Lung (tissue), 12 donors: Measurements from ENCODE around the gene ANKRD31. TPM values are rescaled to one million over a fixed set of nuclear protein-coding genes. Genes with fewer than 3 reads are reported as not detected.

Source experiments
- ATAC-seq: fragments of 200-7000 bp; cut with Tn5 transposase; one replicate; pipeline ENCODE4 v1.9.1; 2020; ENCODE audit warnings: moderate number of reproducible peaks; ENCODE audit not compliant: insufficient read depth, low FRiP score
- DNase-seq, 3 donors: peaks; one replicate each; pipeline ENCODE4 v3.0.0-alpha.2; 2013 to 2017
- H3K27ac ChIP-seq, 2 donors: one replicate each; pipeline ENCODE4 v1.5.1; 2013; ENCODE audit warnings: mild to moderate bottlenecking in 2 of 2, moderate library complexity in 2 of 2, control low read depth in 1 of 2, inconsistent platforms in 1 of 2, low read depth in 1 of 2, low read length in 1 of 2
- H3K27me3 ChIP-seq, 3 donors: one replicate each; pipeline ENCODE4 v1.5.1; 2013; ENCODE audit warnings: low read length in 2 of 3; ENCODE audit not compliant: control insufficient read depth in 3 of 3, insufficient read depth in 3 of 3
- H3K36me3 ChIP-seq, 4 donors: one replicate each; pipeline ENCODE4 v1.5.1; 2013; ENCODE audit warnings: low read length in 4 of 4, mild to moderate bottlenecking in 1 of 4, moderate library complexity in 1 of 4; ENCODE audit not compliant: control insufficient read depth in 4 of 4, insufficient read depth in 4 of 4
- H3K4me1 ChIP-seq, 5 donors: one replicate each; pipeline ENCODE4 v1.5.1; 2013; ENCODE audit warnings: low read length in 5 of 5, mild to moderate bottlenecking in 2 of 5, moderate library complexity in 1 of 5; ENCODE audit not compliant: control insufficient read depth in 5 of 5, insufficient read depth in 5 of 5
- H3K4me3 ChIP-seq: one replicate; pipeline ENCODE4 v1.5.1; 2013; ENCODE audit warnings: mild to moderate bottlenecking, control low read depth, moderate library complexity
- H3K9ac ChIP-seq, 2 donors: one replicate each; pipeline ENCODE4 v1.5.1; 2013; ENCODE audit warnings: low read length in 2 of 2, control low read depth in 1 of 2; ENCODE audit not compliant: insufficient read depth in 1 of 2
- H3K9me3 ChIP-seq, 4 donors: one replicate each; pipeline ENCODE4 v1.5.1; 2013; ENCODE audit warnings: low read length in 3 of 4, mild to moderate bottlenecking in 1 of 4, moderate library complexity in 1 of 4; ENCODE audit not compliant: control insufficient read depth in 4 of 4, insufficient read depth in 3 of 4
- WGBS, 2 donors: extraction: QIAGEN DNeasy Blood & Tissue Kit; methylation state at CpG; one replicate each; pipeline ENCODE4 v1.1.7; 2013; 5-methylcytosine and 5-hydroxymethylcytosine counted together
- polyA plus RNA-seq, 2 donors: library from polyadenylated mRNA; stranded (reverse); fragments of 200-250 nt; gene quantifications; one replicate each; pipeline ENCODE4 v1.2.1, GENCODE V29; 2013
- total RNA-seq, 2 donors: library from RNA; depleted of rRNA in 1 of 2; stranded (reverse); fragments of >200 nt in 1 of 2; gene quantifications; one replicate each; pipeline ENCODE4 v1.2.1, GENCODE V29; 2014 to 2021
- TF ChIP-seq, protein P1 (sequence below): IDR thresholded peaks from 2 replicates; pipeline ENCODE4 v1.5.1; 2012; ENCODE audit warnings: mild to moderate bottlenecking; ENCODE audit errors: control extremely low read depth, extremely low read depth
- donor health status: control.
- donor health status: control.
- donor health status: Bipolar disorder and iron deficiency.
- donor health status: healthy.
- donor health status: DM: yes; HTN: yes; CAD: no.

ANKRD31 gene
- total and polyA plus RNA-seq, 4 donors, result 0.06 to 0.51 (median 0.16) TPM

DNA sequence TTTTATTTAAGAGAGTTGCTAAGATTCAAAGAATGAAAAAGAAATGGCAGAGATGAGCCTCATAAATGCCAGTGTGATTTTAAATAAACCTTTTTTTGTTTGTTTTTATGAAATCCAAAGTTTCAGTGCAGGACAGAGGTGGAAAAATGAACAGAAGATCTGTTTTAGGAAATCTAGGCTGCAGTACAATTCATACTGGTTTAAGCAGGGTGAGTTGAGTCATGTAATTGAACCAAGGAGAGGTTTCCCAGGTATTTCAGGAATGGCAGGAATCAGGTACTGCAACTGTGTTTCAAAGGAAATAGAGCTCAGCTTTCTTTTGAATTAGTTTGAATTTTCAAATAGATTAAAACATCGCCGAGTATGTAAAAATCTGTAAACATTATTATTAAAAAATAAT, 3.0 kb upstream of the ANKRD31 start:
- H3K4me3 ChIP-seq, result no peak overlapping the region
- no peaks in the 10 kb centered on the region for H3K9me3 ChIP-seq
- no peak overlapping the region for H3K27ac ChIP-seq
- no peaks in the 10 kb centered on the region for H3K27me3 ChIP-seq
- WGBS, 2 donors, result 72 to 87% methylated on average over 2 of the region's 2 CpGs
- TF ChIP-seq, protein P1, sequence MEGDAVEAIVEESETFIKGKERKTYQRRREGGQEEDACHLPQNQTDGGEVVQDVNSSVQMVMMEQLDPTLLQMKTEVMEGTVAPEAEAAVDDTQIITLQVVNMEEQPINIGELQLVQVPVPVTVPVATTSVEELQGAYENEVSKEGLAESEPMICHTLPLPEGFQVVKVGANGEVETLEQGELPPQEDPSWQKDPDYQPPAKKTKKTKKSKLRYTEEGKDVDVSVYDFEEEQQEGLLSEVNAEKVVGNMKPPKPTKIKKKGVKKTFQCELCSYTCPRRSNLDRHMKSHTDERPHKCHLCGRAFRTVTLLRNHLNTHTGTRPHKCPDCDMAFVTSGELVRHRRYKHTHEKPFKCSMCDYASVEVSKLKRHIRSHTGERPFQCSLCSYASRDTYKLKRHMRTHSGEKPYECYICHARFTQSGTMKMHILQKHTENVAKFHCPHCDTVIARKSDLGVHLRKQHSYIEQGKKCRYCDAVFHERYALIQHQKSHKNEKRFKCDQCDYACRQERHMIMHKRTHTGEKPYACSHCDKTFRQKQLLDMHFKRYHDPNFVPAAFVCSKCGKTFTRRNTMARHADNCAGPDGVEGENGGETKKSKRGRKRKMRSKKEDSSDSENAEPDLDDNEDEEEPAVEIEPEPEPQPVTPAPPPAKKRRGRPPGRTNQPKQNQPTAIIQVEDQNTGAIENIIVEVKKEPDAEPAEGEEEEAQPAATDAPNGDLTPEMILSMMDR, result no peak
- ATAC-seq (no peak), DNase-seq (peak in 1 of 3 donors; percentile 46)
- peaks cover 0 to 12% (median 2%) of the 10 kb centered on the region in 5 donors for H3K4me1 ChIP-seq
- H3K36me3 ChIP-seq, result no peaks in the 10 kb centered on the region
- no peak overlapping the region for H3K9ac ChIP-seq

DNA sequence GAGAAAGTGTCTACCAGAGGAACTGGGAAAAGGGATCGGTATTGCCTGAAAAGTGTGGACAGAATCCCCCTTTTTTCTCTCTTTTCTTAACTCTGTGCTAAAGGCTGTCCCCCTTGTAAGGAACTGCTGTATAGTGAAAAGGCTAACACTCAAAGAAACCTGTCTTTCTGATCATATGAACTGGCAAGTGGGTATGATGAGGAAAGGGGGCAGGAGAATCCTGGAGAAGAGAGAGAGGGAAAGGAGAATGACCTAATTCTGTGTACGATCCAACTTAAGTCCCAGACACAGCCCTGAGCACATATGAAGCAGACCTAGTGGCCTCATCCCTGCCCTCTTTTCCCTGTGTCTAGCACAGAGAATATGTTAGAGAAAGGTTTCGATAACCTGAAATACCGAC, 967 bp downstream of the ANKRD31 start:
- Histone ChIP-seq H3K4me1 (peaks cover 0 to 12% (median 2%) of the 10 kb centered on the region in 5 donors), H3K9ac (peak overlapping the region in 1 of 2 donors; percentile 85), H3K27ac (no peak overlapping the region), H3K4me3 (no peak overlapping the region), H3K27me3 (no peaks in the 10 kb centered on the region), H3K9me3 (no peaks in the 10 kb centered on the region), H3K36me3 (no peaks in the 10 kb centered on the region)
- peak in 2 of 3 donors; percentile 1 to 3 for DNase-seq
- TF ChIP-seq, protein P1, result no peak
- no peak for ATAC-seq
- 96 to 97% methylated on average over 4 of the region's 4 CpGs for WGBS, 2 donors

DNA sequence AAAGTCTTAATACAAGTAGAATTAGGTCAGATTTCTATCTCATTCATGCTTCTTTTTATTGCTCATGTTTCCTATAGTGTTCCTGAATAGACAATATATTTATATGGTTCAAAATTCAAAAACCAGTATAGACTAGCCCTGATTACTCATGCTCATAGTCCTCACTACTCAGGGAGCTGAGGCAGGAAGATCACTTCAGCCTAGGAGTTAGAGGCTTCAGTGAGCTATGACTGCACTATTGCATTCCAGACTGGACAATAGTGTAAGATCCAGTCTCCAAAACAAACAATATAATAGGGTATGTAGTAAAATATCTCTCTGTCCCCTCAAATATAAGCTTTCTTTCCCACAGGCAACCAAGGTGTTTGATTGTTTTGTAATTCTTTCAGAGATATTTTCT, 2.4 kb downstream of the ANKRD31 start:
- ATAC-seq, result no peak
- no peaks in the 10 kb centered on the region for H3K27me3 ChIP-seq
- no peak overlapping the region for H3K9ac ChIP-seq
- no peak overlapping the region for H3K27ac ChIP-seq
- peaks cover 0 to 12% (median 2%) of the 10 kb centered on the region in 5 donors for H3K4me1 ChIP-seq
- H3K9me3 ChIP-seq, result no peaks in the 10 kb centered on the region
- TF ChIP-seq, protein P1, result no peak
- H3K36me3 ChIP-seq, result no peaks in the 10 kb centered on the region
- no peak for DNase-seq
- H3K4me3 ChIP-seq, result no peak overlapping the region

DNA sequence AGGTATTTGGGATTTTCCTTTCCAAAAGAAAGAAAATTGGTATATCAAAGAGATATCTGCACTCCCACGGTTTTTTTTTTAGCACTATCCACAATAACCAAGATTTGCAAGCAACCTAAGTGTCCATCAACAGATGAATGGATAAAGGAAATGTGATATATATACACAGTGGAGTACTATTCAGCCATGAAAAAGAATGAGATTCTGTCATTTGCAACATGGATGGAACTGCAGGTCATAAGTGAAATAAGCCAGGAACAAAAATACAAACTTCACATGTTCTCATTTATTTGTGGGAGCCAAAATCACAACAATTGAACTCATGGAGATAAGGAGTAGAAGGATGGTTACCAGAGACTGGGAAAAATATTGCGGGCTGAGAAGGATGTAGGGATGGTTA, 9.8 kb downstream of the ANKRD31 start:
- no peaks in the 10 kb centered on the region for H3K9me3 ChIP-seq
- TF ChIP-seq, protein P1, result no peak
- H3K27ac ChIP-seq, result no peak overlapping the region
- WGBS, 2 donors, result 79 to 92% methylated on average over 2 of the region's 2 CpGs
- no peaks in the 10 kb centered on the region for H3K36me3 ChIP-seq
- no peak overlapping the region for H3K4me3 ChIP-seq
- DNase-seq (no peak), ATAC-seq (no peak)
- H3K9ac ChIP-seq, result no peak overlapping the region
- H3K4me1 ChIP-seq, result no peaks in the 10 kb centered on the region
- H3K27me3 ChIP-seq, result no peaks in the 10 kb centered on the region
